Suppressor macrophage treated with lipopolysaccharide for 4 hours (primary cell): ENCODE measurements around the gene ISG20L2.

Experiments
- DNase-seq: peaks from one replicate; pipeline ENCODE4 v3.0.0-alpha.2; 2020

Gene ISG20L2

GRCh38 chr1:156740237-156740740 lies 11.7 kb upstream of the ISG20L2 start:
- no peak for DNase-seq

GRCh38 chr1:156738916-156739315 lies 10.3 kb upstream of the ISG20L2 start:
- DNase-seq, result no peak

- no peak for DNase-seq
Observed at GRCh38 chr1:156738407-156738806, 9.8 kb upstream of the ISG20L2 start.

DNA sequence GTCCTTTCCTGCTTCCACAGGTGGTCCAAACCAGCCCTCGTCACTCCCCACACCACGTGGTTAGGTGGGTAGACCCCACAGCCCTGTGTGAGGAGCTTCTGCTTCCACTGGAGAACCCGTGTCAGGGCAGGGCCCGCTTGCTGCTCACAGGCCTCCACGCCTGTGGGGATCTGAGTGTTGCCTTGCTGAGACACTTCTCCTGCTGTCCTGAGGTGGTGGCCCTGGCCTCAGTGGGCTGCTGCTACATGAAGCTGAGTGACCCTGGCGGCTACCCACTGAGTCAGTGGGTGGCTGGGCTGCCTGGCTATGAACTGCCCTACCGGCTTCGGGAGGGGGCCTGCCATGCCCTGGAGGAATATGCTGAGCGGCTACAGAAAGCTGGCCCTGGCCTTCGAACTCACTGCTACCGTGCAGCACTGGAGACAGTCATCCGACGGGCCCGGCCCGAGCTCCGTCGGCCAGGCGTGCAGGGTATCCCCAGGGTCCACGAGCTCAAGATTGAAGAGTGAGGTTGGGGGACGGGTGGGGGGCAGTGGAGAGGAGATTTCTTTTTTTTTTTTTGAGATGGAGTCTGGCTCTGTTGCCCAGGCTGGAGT lies 5.5 kb upstream of the ISG20L2 start:
- no peak for DNase-seq

DNA sequence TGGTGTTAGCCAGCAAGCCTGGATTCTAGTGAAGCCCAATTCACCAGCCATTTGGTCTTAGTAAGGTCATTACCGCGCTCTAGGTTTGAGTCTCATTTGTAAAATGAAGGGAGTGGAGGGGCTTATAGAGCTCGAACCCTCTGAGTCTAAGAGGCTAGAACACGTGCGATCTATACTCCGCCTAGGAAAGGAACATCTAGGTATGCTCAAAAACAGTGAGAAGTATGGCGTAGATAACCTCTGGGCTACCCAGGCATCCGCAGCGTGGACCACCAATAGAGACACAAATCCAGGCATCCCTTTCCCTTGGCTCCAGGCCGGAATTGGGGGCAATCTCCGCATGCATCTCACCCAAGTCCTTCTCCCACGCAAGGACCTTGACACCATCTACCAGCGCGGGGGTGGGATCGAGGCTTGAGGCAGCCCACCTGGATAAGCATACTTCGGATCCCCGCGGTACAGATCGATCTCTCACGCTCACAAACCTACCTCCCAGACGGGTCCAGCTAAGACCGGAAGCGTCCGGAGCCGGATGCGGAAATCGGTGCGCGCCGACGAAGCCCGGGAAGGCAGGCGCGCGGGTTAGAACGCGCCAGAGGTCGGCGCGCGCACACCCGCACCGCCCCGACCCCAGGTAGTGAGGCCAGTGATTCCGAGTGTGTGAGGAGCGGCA lies 504 bp downstream of the ISG20L2 start, which contains the start of gene METTL25B:
METTL25B (plus strand) TSS at position 544 of the 673 bp plus-strand sequence. CDS start 636 bp downstream, outside the sequence.
- peak; percentile 82 for DNase-seq

GRCh38 chr1:156727492-156727891 lies 1.1 kb downstream of the ISG20L2 start:
- no peak for DNase-seq

GRCh38 chr1:156726549-156727226 lies 1.9 kb downstream of the ISG20L2 start:
- peak; percentile 73 for DNase-seq

GRCh38 chr1:156725683-156726280 lies 2.8 kb downstream of the ISG20L2 start:
- DNase-seq, result peak; percentile 94

GRCh38 chr1:156721535-156721934 lies 7.0 kb downstream of the ISG20L2 start:
- peak; percentile 55 for DNase-seq

GRCh38 chr1:156721131-156721530 lies 7.4 kb downstream of the ISG20L2 start:
- DNase-seq, result no peak

- DNase-seq, result no peak
Observed at GRCh38 chr1:156717351-156717750, 11.2 kb downstream of the ISG20L2 start.

DNA sequence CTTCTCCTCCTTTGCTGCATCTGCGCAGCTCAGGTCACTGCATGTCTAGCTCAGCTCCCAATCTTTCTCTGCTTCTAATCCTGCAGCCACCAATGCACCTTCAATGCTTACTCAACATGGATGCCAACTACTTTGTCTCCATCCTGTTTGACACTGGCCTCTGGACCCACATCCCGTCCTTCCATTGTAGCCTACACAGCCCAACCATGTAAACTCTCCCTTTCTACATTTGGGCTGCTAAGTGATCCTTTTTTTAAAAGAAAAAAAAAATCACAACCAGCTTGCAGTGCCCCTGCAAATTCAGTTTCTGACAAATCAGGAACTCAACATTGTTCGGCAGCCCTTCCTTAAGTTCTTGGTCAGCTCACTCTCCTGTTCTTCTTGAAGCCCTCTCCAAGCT lies 13.7 kb downstream of the ISG20L2 start:
- no peak for DNase-seq

- DNase-seq, result no peak
Observed at GRCh38 chr1:156712626-156713025, 15.9 kb downstream of the ISG20L2 start.

DNA sequence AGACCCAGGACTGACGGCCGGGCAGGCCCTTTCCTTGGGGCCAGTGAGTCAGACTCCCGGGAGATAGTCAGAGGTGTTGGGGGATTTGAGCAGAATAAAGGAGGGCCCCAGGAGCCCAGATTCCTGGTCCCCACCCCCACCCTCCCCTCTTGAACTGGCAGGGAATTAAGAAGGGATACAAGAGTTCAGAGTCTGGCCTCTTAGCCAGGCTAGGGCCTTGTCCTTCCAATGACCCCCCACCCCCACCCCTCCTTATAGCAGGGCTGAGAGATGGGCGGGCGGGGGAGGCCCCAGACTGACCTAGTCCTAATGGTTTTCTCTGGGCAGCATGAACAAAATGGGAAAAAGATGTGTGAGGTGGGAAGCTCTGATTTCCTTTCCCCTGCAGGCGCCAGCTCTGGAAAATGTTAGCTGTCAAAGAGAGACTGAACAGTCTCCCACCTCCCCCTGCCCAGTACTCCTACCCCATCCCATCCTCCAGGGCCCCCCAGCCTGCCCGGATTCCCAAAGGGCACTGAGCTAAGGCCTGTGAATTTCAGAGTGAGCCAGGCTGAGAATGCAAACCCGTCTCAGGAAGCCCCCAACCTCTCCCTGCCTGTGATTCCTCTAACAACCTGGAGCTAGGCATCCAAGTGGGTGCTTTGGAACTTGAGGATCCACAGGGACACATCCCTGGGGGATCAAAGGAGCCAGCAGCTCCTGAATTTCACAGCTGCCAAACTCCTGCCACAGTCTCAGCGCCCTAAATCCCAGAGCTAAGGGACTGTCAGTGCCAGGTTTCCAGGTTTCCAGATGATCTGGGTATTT lies 17.4 kb downstream of the ISG20L2 start:
- DNase-seq, result no peak

GRCh38 chr1:156709757-156710489 lies 18.6 kb downstream of the ISG20L2 start:
- no peak for DNase-seq

- no peak for DNase-seq
Observed at GRCh38 chr1:156709031-156709430, 19.5 kb downstream of the ISG20L2 start.

DNA sequence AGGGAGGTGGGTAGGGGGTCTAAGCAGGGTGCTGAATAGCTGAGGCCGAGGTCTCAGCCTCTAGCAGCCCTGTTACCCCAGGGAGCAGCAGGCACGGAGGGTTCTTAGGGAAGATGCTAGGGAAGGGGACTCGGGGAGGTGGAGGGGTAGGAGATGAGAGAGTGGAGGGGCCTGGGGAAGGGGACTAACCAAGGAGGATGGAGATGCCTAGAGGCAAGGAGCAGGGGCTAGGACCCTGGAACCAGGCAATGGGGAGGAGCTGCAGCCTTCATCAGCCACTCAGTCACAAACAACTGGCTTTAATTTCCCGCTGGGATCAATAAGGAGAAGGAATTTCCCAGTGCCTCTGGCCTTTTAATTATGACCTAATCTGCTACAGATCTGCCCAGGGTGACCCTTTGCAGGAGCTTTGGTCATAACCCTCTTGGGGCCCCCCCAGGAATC lies 20.3 kb downstream of the ISG20L2 start:
- no peak for DNase-seq

DNA sequence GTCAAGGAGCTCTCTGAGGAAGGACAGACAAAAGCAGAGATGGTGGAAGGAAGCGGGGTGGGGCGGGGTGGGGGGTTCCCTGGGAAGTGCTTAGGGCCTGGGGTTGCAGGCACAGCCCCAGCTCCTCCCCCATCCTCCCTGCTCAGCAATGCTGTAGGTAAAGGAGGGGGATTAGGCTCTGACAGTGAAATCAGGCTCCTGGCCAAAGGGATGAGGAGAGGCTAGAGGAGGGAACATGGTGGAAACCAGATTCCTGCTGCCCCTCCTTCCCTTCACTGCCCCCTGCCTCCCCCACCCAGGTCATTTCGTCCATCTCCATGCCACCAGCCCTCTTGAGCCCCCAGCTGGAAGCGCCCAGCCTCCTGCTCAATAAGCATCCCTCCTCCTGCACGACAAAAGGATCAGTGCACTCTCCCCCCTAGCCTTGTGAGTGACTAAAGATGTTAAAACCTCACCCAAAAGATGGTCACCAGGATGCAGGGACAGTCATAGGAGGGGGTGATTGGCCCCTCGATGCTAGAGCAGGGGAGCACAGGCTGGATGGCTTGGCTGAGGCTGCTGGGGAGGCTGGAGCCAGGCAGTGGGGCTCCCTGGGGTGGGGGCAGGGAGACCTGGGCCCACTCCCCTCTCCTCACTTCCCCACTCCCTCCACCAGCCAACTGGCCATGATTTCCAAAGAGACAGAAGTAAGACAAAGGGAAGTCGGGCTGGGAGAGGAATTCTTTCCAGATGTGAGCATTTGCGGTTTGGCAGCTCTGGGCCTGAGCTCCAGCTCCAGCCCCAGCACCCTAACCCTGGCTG lies 20.9 kb downstream of the ISG20L2 start:
- no peak for DNase-seq

DNA sequence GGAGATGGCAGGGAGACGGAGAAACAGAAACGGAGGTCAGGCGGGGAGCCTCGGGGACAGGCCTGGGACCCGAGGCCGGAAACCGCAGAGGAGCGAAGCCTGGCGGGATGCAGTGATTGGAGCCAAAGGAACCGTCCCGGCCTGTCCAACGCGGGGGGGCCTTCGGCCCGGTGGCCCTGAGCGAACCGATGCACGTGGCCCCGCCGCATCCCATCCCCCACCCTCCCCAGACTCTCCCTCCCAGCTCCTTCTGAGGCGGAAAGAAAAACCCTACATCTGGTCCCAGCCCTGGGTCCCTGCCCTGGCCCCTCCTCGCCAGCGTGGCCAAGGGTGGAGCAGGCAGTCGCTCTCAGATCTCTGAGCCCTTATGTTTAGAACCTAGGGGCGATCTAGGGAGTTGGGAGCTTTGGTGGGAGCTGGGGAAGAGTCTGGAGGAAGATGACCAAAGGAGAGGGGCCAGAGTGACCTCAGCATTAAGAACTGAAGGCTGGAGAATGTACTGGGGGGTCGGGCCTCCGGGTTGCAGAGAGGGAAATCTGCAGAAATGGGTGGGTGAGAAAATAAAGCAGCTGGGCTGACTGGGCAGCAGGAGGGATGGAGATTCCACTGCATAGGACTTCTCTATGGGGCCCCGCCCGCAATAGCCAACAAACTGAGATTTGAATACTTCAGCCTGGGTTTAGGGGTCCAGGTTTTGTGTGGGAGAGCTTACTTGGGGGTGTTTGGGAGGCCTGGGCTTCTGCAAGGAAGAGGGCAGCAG lies 21.7 kb downstream of the ISG20L2 start:
- no peak for DNase-seq
